HG03520 (cell line): ENCODE data around the gene SCARF2.

Source experiments
- ATAC-seq: cut with Tn5 transposase; IDR thresholded peaks from one replicate; pipeline ENCODE4 v1.9.1; 2021; ENCODE audit warnings: mild to moderate bottlenecking, moderate library complexity; ENCODE audit not compliant: unreplicated experiment

SCARF2 gene

GRCh38 chr22:20440637-20441591 is 3.3 kb upstream of the SCARF2 start:
- no peak for ATAC-seq

- no peak for ATAC-seq
Measured at GRCh38 chr22:20439928-20440575, 2.4 kb upstream of the SCARF2 start.

GRCh38 chr22:20439556-20439927 is 1.9 kb upstream of the SCARF2 start:
- no peak for ATAC-seq

GRCh38 chr22:20438678-20439492 is 1.3 kb upstream of the SCARF2 start:
- ATAC-seq, result no peak

GRCh38 chr22:20438427-20438677 is 727 bp upstream of the SCARF2 start:
- ATAC-seq, result no peak

- ATAC-seq, result no peak
Measured at GRCh38 chr22:20436768-20437612, 635 bp downstream of the SCARF2 start.

GRCh38 chr22:20436307-20436767 is 1.3 kb downstream of the SCARF2 start:
- ATAC-seq, result no peak

- no peak for ATAC-seq
Measured at GRCh38 chr22:20435436-20436306, 2.0 kb downstream of the SCARF2 start.

GRCh38 chr22:20434773-20435172 is 2.9 kb downstream of the SCARF2 start:
- ATAC-seq, result no peak

- no peak for ATAC-seq
Measured at GRCh38 chr22:20434264-20434751, 3.3 kb downstream of the SCARF2 start.

GRCh38 chr22:20433686-20434241 is 3.9 kb downstream of the SCARF2 start:
- ATAC-seq, result no peak

GRCh38 chr22:20433191-20433590 is 4.4 kb downstream of the SCARF2 start:
- ATAC-seq, result no peak

- no peak for ATAC-seq
Measured at GRCh38 chr22:20432244-20432686, 5.4 kb downstream of the SCARF2 start.

- ATAC-seq, result no peak
Measured at GRCh38 chr22:20431511-20432192, 6.0 kb downstream of the SCARF2 start.

GRCh38 chr22:20430720-20431510 is 6.7 kb downstream of the SCARF2 start:
- no peak for ATAC-seq

GRCh38 chr22:20430101-20430719 is 7.4 kb downstream of the SCARF2 start:
- ATAC-seq, result no peak
